AG09319 (cell line): Measurements from ENCODE around the gene SPNS3.

Source experiments
- DNase-seq: peaks from one replicate; pipeline ENCODE4 v3.0.0-alpha.2; 2010; ENCODE audit warnings: low read depth; ENCODE audit errors: extremely low read depth
- CTCF ChIP-seq: IDR thresholded peaks from 2 replicates; pipeline ENCODE4 v1.5.1; 2011; ENCODE audit warnings: low read depth, mild to moderate bottlenecking, inconsistent platforms, low read length, moderate library complexity

The SPNS3 gene

GRCh38 chr17:4512156-4513112 lies 78.7 kb downstream of the SPNS3 start:
- DNase-seq, result no peak
- TF ChIP-seq CTCF, result no peak

- no peak for TF ChIP-seq CTCF
- no peak for DNase-seq
Observed at GRCh38 chr17:4513113-4514032, 79.6 kb downstream of the SPNS3 start.

- no peak for TF ChIP-seq CTCF
Observed at GRCh38 chr17:4514206-4514605, 80.5 kb downstream of the SPNS3 start.

GRCh38 chr17:4514779-4515178 lies 81.0 kb downstream of the SPNS3 start:
- no peak for TF ChIP-seq CTCF
- no peak for DNase-seq

More at GRCh38 chr17:4514206-4514605, 80.5 kb downstream of the SPNS3 start:
- DNase-seq, result no peak

GRCh38 chr17:4515501-4515900 lies 81.8 kb downstream of the SPNS3 start:
- no peak for TF ChIP-seq CTCF
- DNase-seq, result no peak

GRCh38 chr17:4516735-4517134 lies 83.0 kb downstream of the SPNS3 start:
- no peak for TF ChIP-seq CTCF
- DNase-seq, result no peak
